Dendritic cell treated with granulocyte-macrophage colony-stimulating factor and Interleukin-4, amounts not matched to agents 40 ng/mL and 50 ng/mL, for 4 days (primary cell): ENCODE results near the gene SH3D19.
"Not testable (repeated sequence)": the region's sequence is repeated elsewhere in the genome, so short reads cannot be mapped to it uniquely, and the experiment has no call there.

Experiments
- H3K27ac Mint-ChIP-seq: one replicate; pipeline ENCODE4 v1.8.0; 2022; ENCODE audit warnings: mild to moderate bottlenecking, mixed read lengths
- H3K27me3 Mint-ChIP-seq: one replicate; pipeline ENCODE4 v1.8.0; 2022; ENCODE audit warnings: mild to moderate bottlenecking, mixed read lengths
- H3K36me3 Mint-ChIP-seq: one replicate; pipeline ENCODE4 v1.8.0; 2022; ENCODE audit warnings: low read depth, mixed read lengths
- H3K4me1 Mint-ChIP-seq: one replicate; pipeline ENCODE4 v1.8.0; 2022; ENCODE audit warnings: low read depth, mixed read lengths
- H3K4me3 Mint-ChIP-seq: one replicate; pipeline ENCODE4 v1.8.0; 2022; ENCODE audit warnings: mild to moderate bottlenecking, moderate library complexity, mixed read lengths
- H3K9me3 Mint-ChIP-seq: one replicate; pipeline ENCODE4 v1.8.0; 2022; ENCODE audit warnings: mixed read lengths
- intact Hi-C: fragments of 100-400 bp; cut with micrococcal nuclease; formaldehyde crosslinking; loops from one replicate; pipeline ENCODE4 v1.15.0; 2022

SH3D19 gene

GRCh38 chr4:151098979-151099228 is 226.5 kb downstream of the SH3D19 start:
- Mint-ChIP-seq H3K9me3 (no peaks in the 10 kb centered on the region), H3K36me3 (peaks cover 47% of the 10 kb centered on the region), H3K27me3 (no peaks in the 10 kb centered on the region), H3K4me1 (peaks cover 48% of the 10 kb centered on the region), H3K27ac (peak overlapping the region; percentile 94), H3K4me3 (peak overlapping the region; percentile 88)
- intact Hi-C loops: loop anchor here (5.0 kb wide), 2 partner anchors 82 to 1438 kb away; partner anchors contain the start of genes FBXW7 and LRBA

- no peaks in the 10 kb centered on the region for H3K9me3 Mint-ChIP-seq
- no peaks in the 10 kb centered on the region for H3K27me3 Mint-ChIP-seq
- H3K36me3 Mint-ChIP-seq: peaks cover 35% of the 10 kb centered on the region
- H3K27ac Mint-ChIP-seq: peak overlapping the region; percentile 94
- H3K4me1 Mint-ChIP-seq: peaks cover 48% of the 10 kb centered on the region
- intact Hi-C loops: loop anchor here (5.0 kb wide), 2 partner anchors 80 to 1440 kb away; partner anchors contain the start of genes FBXW7 and LRBA
- no peak overlapping the region for H3K4me3 Mint-ChIP-seq
These were observed 227.6 kb downstream of the SH3D19 start for GRCh38 chr4:151097759-151098158.

DNA sequence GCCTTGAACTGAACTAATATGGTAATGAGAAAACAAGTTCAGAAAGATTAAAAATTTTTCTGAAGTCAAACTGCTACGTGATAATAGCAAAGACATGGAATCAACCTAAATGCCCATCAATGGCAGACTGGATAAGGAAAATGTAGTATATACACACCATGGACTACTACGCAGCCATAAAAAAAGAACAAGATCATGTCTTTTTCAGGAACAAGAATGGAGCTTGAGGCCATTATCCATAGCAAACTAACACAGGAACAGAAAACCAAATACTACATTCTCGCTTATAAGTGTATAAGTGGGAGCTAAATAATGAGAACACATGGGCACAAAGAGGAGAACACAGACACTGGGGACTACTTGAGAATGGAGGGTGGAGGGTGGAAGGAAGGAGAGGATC is 230.3 kb downstream of the SH3D19 start:
- Mint-ChIP-seq H3K9me3 (no peaks in the 10 kb centered on the region), H3K27me3 (no peaks in the 10 kb centered on the region), H3K36me3 (peaks cover 9% of the 10 kb centered on the region), H3K4me3 (no peak overlapping the region), H3K4me1 (peaks cover 27% of the 10 kb centered on the region), H3K27ac (peak overlapping the region; percentile 82)
- intact Hi-C loops: loop anchor here (5.0 kb wide), 2 partner anchors 78 to 1442 kb away; partner anchors contain the start of genes FBXW7 and LRBA

DNA sequence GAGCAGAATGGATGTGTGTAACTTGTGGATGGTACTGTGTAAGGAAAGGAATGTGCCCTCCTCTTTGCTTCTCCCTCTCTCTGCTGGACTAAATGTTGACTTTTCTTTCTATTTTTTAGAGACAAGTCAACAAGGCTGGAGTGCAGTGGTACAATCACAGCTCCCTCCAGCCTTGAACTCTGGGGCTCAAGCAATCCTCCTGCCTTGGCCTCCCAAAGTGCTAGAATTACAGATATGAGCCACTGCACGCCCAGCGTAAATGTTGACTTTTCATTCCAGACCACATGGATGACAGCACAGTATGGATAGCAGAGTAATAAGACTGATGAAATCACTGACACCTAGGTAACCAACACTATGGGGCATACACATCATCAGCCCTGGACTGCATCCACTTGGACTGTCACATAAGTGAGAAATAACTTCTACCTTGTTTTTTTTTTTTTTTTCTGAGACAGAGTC is 231.1 kb downstream of the SH3D19 start:
- H3K4me1 Mint-ChIP-seq: peaks cover 25% of the 10 kb centered on the region
- peaks cover under 1% of the 10 kb centered on the region for H3K36me3 Mint-ChIP-seq
- intact Hi-C loops: no loop called here
- no peaks in the 10 kb centered on the region for H3K9me3 Mint-ChIP-seq
- H3K4me3 Mint-ChIP-seq: no peak overlapping the region
- H3K27me3 Mint-ChIP-seq: no peaks in the 10 kb centered on the region
- no peak overlapping the region for H3K27ac Mint-ChIP-seq

- Mint-ChIP-seq H3K9me3 (no peaks in the 10 kb centered on the region), H3K27me3 (no peaks in the 10 kb centered on the region), H3K27ac (no peak overlapping the region), H3K4me3 (no peak overlapping the region), H3K4me1 (peaks cover 22% of the 10 kb centered on the region), H3K36me3 (no peaks in the 10 kb centered on the region)
- intact Hi-C loops: no loop called here
These were observed 232.2 kb downstream of the SH3D19 start for GRCh38 chr4:151093203-151093602.

- H3K27me3 Mint-ChIP-seq: no peaks in the 10 kb centered on the region
These were observed 232.9 kb downstream of the SH3D19 start for GRCh38 chr4:151092488-151092887.

GRCh38 chr4:151091047-151091446 is 234.4 kb downstream of the SH3D19 start:
- Mint-ChIP-seq H3K36me3 (no peaks in the 10 kb centered on the region), H3K4me1 (peaks cover 11% of the 10 kb centered on the region), H3K4me3 (no peak overlapping the region), H3K9me3 (no peaks in the 10 kb centered on the region), H3K27me3 (no peaks in the 10 kb centered on the region), H3K27ac (no peak overlapping the region)
- intact Hi-C loops: no loop called here

More at GRCh38 chr4:151092488-151092887, 232.9 kb downstream of the SH3D19 start:
- Mint-ChIP-seq H3K4me1 (peaks cover 18% of the 10 kb centered on the region), H3K27ac (no peak overlapping the region), H3K4me3 (no peak overlapping the region), H3K36me3 (no peaks in the 10 kb centered on the region), H3K9me3 (no peaks in the 10 kb centered on the region)
- intact Hi-C loops: no loop called here

- H3K9me3 Mint-ChIP-seq: no peaks in the 10 kb centered on the region
- no peaks in the 10 kb centered on the region for H3K36me3 Mint-ChIP-seq
- H3K27ac Mint-ChIP-seq: no peak overlapping the region
- H3K4me3 Mint-ChIP-seq: no peak overlapping the region
- H3K27me3 Mint-ChIP-seq: no peaks in the 10 kb centered on the region
- intact Hi-C loops: no loop called here
- H3K4me1 Mint-ChIP-seq: no peaks in the 10 kb centered on the region
These were observed 237.9 kb downstream of the SH3D19 start for GRCh38 chr4:151087467-151087866.

GRCh38 chr4:151077978-151078377 is 247.4 kb downstream of the SH3D19 start:
- H3K27ac Mint-ChIP-seq, intact Hi-C loops, H3K27me3 Mint-ChIP-seq, H3K36me3 Mint-ChIP-seq, H3K4me1 Mint-ChIP-seq, H3K9me3 Mint-ChIP-seq, H3K4me3 Mint-ChIP-seq: not testable (repeated sequence)

DNA sequence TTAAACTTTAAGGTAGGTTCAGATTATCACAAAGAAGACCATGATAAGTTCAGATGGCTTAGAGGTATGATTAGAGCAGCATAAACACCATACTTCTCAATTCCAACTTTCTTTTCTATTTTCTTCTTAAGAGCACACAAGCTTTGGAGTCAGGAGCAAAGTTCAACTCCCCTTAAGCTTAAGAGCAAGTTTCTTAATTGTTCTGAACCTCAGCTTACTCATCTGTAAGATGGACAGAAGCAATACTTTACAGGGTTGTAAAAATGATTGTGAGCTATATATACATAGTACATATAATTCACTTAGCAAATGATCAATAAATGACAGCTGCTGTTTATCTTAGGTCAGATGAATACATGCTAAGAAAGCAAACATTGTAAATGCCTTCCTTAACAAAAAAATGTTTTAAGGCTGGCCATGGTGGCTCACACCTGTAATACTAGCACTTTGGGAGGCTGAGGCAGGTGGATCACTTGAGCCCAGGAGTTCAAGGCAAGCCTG is 250.9 kb downstream of the SH3D19 start:
- Mint-ChIP-seq H3K36me3 (no peaks in the 10 kb centered on the region), H3K4me3 (no peak overlapping the region), H3K4me1 (no peaks in the 10 kb centered on the region), H3K27ac (no peak overlapping the region), H3K27me3 (no peaks in the 10 kb centered on the region), H3K9me3 (no peaks in the 10 kb centered on the region)
- intact Hi-C loops: no loop called here
